HG03521 (cell line): ENCODE measurements around the gene ERFE.

Experiments
- ATAC-seq: cut with Tn5 transposase; IDR thresholded peaks from one replicate; pipeline ENCODE4 v1.9.1; 2021; ENCODE audit warnings: mild to moderate bottlenecking, moderate library complexity; ENCODE audit not compliant: unreplicated experiment

The ERFE gene

DNA sequence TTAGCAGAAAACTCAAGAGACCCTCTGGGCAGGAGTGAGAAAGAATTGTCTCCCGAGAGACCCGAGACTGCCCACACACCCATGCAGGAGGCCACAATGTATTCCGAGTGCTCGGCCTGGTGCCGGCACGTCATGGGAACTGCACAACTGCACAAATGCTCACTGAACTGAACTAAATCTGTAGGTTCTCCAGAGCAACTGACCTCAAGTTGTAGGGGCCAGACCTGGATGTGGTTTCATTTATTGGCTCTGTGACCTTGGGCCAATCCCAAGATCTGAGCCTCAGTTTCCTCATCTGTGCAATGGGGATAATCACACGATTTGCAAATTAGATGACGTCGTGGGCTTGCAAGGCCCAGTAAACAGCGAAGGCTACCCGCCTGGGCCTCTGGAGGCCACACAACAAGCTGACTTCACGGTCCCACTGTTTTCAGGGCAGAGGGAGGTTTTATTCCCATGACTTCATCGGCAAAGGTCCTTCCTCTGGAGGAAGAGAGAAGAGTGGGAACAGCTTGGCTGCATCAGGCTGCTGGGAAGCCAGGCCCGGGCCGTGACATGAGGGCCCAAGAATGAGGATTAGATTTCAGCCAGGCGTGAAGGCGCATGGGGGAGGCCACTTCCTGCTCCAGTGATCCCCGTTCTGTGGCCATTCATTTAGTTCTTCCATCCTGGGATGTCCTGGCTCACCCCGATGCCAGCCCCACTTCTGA is 3.6 kb upstream of the ERFE start:
- ATAC-seq = no peak

DNA sequence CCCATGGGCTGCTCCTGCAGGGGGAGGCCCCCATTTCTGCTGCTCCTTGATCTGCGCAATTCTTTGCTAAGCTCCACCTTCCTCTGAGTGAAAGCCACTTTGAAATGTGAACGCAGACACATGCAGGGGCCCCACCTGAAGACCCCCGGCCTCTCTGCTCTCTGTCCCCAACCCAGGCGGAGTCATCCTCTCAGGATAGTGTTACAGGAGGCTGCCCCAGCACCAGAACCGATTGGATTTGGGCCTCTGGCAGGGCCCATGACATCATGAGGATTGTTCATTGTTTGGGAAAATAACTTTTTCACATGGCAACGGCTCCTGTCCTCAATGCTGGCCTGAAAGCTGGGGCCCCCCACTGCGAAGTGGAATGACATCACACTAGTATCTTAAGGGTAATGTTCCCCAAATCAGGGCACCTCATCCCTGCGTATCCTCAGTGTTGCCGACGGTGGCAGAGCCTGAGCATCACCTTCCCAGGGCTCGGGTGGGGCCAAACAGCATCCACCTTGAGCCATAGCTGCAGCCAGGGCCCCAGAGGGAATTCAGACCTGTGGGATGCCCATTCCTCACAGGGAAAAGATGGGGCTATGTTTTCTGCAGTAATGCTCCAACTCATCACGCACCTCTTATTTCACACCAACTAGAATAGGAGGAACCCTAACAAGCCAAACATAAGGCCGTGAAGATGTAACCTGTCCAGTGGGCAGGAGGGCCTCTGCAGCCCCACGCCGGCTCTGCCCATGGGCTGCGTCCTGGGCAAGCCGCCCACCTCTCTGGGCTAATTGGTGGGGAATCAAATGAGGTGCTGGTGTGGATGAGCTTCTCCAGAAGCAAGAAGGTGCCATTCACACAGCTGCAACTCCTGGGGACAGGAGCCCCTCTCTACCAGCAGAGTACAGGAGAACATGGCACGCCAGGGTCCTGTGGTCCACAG is 2.7 kb upstream of the ERFE start:
- ATAC-seq = no peak

DNA sequence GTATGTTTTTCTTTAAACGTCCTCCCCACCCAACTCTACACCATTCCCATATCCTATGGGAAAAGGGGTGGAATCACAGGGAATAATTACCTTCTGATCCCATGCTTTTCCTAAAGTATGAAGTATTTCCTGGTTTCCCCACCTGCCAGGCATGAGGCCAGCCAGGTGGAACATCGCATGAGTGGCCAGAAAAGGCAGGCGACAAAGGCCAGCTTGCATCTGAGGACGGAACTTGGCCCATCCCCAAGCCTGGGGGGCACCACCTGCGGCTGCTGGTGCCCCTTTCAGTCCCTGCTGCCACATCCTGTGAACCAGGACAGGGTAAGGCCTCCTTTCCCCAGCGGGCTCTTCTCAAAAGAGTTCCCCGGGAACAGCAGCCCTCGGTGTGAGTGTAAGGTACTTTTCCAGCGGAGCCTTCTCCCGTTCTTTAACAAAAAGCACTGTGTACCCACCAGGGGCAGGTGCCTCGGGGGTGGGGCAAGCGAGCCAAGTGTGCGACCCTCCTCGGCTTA is 1.2 kb upstream of the ERFE start:
- ATAC-seq = no peak

DNA sequence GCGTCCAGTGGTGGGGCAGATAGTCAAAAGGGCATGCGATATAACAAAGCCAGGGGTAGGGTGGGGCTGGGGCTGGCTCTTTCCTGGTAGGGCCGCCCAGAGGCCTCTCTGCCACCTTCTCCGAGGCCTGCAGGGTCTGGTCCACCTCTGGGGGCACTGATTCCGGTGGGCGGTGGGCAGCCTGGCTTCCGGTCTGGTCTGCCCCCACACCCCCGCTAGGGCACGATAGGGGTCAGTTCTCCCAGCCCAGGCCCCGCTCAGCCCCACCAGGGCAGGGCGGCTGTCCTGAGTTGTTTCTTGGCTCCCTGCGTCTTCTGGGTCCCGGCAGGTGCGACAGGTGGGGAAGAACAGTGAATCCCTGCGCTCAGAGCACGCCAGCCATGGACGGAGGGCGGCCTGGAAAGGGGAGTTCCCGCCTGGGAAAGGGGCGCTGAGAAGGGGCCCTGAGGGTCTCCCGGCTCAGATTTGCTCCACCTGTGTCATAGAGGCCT is 707 bp upstream of the ERFE start:
- no peak for ATAC-seq

DNA sequence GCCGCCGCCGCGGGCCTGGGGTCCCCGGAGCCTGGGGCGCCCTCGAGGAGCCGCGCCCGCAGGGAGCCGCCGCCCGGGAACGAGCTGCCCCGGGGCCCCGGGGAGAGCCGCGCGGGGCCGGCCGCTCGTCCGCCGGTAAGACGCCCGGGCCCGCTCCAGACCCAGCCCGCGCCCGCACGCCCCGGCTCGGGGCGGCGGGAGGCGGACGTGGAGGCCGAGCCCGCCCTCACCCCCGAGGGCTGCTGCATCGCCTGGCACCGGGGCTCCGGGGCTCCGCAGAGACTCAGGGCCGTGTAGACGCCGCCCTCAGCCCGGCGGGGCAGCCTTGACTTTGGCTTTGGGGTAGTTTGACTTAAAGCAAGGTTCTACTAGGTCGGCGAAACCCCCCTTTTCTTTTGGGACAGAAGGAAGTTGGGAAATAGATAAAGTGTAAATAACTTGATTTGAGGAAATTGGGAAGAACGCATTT is 335 bp downstream of the ERFE start:
- ATAC-seq = no peak

DNA sequence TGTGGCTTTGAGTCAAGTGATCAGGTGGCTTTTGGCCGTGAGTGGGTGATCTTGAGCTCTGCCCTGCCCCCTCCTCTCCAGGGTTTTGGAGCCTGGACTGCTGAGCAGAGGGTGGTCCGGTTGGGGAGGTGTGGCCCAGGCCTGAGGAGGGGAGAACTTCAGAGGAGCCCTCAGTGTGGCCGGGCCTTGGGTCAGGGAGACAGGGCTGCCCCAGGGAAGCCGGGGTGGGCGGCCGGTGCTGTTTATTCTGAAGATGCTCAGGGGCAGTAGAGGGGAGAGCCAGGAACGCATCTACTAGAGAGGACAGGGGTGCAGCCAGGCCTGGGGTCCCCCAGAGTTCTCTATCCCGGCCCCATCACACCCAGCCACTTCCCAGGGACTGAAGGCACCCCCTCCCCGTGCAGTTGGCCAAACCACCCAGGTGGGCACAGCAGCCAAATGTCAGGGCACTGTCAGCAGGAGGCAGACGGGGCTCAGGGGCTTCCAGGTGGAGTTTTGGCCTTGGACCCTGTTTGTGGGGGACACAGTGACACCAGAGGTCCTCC is 963 bp downstream of the ERFE start:
- ATAC-seq = no peak

DNA sequence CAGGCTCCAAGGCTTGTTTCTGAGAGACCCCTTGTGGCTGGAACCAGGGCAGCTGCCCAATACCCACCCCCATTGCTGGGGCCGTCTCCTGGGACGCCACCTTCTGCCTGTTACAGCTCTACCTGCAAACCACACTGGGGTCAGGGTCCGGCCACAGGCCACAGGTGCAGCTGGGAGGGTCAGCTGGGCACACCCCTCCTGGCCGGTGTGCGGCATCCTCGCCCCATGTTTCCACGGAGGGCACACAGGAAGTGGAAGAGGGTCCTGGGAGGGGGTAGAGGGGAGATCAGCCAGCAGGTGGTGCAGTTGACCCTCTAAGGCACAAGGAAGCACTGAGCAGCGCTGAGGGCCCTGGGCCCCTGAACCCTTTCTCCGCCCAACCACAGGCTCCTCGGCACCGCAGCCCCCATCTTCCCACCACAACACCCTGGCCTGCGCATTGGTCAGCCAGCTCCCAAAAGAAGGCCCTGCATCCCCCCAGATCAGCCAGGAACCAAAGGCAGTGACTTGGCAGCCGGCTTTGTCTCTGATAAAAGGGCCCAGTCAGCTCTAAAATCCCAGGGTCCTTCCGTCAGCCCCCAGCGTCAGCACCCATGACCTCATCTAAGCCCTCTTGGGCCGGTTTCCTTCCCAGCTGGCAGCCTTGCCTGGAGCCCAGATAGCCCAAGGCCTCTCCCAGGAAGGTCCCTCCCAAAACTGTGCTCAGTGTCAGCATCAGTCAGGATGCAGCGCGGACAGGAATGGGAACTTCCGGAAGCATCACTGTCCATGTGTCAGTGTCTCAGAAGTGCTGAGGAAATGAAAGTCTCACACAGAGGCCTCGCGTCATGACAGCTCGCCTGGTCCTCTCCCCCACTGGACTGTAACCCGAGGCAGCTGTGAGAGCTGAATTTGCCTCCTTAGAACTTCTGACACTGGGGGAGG is 1.7 kb downstream of the ERFE start:
- no peak for ATAC-seq

DNA sequence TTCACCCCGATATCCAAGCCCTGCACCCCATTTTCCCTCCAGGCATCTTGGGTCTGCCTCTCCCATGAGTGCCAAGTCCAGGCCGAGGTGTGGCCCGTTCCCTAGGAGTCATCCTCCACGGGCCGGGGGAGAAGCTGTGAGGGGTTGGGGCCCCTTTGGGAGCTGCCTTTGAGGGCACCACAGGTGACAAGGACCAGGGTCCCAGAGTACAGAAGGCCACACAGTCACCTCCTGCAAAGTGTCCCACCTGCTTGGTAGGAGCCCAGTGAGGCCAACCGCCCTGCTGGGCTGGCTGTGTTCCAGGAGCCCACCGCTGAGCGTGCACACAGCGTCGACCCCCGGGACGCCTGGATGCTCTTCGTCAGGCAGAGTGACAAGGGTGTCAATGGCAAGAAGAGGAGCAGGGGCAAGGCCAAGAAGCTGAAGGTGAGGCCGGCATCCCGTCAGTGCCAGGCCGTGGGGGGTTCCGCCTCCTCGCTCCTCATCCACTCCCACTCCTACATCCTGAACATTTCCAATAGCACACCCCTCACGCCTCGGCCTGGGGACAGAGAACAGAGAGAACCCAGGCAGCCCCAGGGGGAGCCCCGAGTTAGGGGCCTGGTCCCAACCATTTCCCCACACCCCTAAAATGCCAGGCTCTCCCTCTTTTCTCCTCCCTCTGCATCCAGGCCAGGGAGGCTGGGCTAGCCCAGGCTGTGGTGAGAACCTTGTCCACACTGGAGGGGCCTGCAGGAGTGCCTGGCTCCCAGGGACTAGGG is 2.7 kb downstream of the ERFE start:
- ATAC-seq = no peak

DNA sequence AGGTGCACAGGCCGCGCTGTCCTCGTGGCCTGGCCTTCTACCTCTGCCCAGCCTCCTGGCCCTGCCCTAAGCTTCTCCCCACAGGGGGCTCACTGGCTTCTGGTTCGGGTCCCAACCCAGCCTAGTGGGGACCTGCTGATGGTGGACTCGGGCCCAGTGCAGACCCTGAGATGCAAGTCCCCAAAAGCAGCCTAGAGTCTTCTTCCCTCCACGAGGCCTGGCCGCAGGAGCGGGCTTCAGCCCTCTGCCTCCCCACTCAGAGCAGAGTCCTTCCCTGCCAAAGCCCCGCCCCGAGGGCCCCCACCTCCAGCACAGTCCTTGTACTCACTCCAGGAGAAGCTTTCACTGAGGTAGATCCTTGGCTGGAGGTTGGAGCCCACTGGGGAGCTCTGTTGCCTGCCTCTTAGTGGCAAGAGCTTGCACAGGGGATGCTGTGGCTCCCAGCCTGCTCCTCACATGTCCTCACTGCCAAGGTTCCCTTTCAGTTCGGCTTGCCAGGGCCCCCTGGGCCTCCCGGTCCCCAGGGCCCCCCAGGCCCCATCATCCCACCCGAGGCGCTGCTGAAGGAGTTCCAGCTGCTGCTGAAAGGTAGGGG is 3.6 kb downstream of the ERFE start:
- no peak for ATAC-seq

DNA sequence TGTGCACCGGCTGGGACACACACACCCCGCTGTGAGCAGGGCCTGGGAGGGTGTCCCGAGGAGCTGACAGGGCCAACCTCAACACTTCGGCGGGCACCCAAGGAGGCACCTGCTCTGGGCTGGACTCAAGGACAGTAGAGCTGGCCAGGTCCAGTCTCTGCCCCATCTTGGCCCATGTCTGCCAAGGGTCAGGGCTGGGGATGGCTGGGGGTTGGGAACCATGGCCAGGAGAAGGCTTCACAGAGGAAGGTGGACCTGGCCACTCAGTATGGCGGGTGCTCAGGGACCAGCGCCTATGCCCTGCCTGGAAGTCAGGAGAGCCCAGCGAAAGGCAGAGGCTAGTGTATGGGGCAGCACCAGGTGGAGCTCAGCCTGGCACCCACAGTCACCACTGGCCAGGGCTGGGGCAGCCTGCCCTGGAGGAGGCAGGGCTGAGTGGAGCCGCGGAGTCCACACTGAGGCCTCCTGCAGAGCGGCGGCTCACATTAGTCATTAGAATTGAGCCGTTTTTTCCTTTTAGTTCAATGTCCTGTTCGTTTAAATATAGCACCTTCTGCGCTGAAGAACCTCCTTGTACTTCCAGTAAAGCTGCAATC is 4.2 kb downstream of the ERFE start:
- no peak for ATAC-seq

DNA sequence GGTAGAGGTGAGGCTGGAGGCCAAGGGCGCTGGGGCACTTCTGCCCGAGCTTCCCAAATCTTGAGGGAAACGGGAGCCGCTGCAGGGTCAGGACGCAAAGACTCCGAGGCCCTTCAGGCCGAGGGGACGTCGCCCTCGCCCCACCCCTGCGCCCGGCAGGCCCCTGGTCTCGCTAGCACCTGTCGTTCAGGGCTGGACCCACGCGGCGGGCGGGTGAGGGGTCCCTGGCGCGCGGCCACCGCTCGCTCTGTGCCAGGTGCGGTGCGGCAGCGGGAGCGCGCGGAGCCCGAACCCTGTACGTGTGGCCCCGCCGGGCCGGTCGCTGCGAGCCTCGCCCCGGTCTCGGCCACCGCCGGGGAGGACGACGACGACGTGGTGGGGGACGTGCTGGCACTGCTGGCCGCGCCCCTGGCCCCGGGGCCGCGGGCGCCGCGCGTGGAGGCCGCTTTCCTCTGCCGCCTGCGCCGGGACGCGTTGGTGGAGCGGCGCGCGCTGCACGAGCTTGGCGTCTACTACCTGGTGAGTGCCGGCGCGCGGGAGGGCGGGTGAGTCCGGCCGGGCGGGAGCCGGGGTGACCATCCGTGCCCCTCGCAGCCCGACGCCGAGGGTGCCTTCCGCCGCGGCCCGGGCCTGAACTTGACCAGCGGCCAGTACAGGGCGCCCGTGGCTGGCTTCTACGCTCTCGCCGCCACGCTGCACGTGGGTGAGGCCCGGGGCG is 4.9 kb downstream of the ERFE start:
- no peak for ATAC-seq

DNA sequence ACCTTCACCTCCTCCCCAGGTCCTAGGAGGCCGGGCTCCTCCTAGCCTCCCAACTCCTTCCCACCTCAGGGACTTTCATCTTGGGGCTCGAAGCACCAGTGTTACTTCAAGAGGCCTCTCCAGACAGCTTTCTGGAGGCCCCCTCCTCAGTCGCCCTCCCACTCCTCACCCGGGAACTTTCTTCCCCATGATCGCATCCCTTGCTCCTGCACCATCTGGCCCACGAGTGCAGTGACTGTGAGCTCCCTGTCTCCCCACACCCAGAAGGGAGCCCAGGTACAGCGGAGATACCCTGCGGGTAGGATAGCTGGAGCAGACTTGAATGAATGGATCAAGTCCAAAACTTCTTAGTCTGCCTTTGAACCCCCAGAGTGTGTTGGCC is 6.1 kb downstream of the ERFE start:
- no peak for ATAC-seq

DNA sequence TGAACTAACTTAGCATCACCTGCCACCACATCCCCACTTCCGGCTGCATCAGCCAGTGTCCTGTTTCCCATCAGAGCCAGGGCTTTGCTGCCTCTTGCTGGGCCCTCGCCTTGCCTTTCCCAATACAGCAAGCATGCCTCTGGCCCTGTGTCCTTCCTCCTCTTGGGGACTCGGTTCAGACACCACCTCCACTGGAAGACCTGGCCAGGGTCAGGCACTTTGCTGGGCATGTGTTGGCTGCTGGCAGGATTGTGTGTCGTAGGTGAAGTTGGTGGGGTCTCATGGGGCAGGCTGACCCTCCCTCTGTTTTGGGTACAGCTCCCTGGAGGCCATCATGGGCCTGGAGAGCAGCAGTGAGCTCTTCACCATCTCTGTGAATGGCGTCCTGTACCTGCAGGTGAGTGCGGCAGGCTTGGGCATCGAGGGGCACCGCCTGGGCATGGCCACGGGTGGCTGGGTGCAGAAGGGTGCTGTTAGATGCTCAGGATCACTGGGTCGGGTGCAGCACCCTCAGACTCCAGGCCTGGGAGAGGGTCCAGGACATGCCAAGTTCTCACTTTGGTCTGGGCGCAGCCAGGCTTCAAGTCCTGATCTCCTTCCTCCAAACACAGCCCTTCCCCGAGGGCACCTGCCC is 6.6 kb downstream of the ERFE start:
- no peak for ATAC-seq

DNA sequence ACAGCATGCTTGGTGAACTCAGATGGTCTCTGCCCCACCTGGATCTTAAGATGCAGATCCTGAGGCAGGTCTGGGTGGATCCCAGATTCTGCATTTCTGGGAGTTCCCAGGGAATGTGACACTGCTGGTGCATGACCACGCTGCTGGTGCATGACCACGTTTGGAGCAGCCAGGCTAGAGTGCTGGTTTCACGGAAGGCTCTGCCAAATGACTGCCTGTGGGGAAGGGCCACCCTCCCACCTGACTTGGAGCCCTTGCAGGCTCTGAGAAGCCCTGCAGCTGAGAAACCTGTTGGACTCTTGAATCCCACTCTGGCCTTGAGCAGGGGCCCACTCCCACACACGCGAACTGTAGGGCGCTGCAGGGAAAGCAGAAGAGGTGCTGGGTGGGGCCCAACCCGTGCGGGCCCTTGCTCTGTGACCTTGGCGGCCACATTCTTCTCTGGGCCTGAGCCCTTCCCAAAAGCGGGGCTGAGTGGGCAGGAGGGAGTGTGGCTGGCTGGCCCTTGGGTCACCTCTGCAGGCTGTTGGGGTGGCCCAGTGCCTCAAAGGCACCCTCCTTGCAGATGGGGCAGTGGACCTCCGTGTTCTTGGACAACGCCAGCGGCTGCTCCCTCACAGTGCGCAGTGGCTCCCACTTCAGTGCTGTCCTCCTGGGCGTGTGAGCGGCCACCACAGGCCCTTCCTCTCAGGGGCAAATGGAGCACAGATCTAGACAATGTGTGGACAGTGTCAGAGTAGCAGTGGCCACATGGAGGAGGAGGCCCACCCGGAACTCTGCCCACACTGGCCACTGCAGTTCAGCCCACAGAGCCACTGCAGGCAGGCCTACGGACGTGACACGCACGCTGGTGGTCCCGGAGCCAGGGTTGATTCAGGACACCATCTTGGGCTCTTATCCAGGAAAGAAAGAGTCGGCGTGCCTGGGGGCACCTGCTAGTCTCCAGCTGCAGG is 7.9 kb downstream of the ERFE start:
- no peak for ATAC-seq

DNA sequence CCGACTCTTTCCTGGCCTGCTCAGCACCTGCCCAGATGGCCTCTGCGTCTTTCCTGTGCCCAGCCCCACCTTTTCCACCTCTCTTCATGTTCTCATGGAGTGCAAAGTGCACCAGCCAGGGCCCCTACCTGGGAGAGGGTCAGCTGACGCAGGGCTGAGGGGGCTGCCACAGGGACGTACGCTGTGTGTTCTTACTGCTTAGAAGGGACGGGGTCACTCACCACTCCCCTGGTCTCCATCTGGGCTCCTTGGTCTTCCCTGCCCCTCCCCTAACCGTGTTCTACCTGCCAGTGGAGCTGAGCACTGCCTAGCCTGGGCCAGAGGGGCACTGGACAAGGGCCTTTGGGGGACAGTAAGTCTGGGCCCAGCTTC is 8.6 kb downstream of the ERFE start:
- ATAC-seq = no peak

DNA sequence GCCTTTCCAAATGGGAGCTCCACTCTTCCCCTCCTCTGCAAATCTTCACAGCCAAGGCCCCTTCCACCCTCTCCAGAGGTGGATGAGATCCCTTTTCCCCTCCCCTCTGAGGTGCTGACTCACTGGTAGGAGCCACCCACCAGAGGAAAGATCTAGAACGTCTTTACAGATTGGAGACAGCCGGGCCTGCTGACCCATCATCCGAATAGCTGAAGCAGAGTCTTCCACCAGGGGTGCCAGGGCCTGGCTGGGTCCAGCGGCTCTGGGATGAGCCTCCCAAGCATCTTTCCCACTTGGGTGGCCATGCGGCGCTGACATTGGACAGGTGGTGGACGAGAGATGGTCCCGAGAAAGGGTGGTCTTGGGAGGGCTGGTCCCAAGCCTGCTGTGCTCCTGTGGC is 9.0 kb downstream of the ERFE start:
- ATAC-seq = no peak
